Panc1 (cell line): ENCODE results near the gene STUB1. TPM values are rescaled to one million over a fixed set of nuclear protein-coding genes. Genes with fewer than 3 reads are reported as not detected.
A peak's percentile ranks its signal among the peaks of the same experiment; 100 is the strongest.

Experiments used
- ATAC-seq: fragments of 200-7000 bp; cut with Tn5 transposase; 2 replicates; pipeline ENCODE4 v1.9.1; 2020; ENCODE audit warnings: mild to moderate bottlenecking, moderate library complexity
- BruUV-seq: library from RNA; stranded (reverse); fragments of 400-500 nt; replicated peaks from 2 replicates; lab custom pipeline; 2021; lab: Mats Ljungman, UMichigan
- CTCF ChIA-PET: fragments of 300-600 bp; sonication (Branson Sonifier 250); formaldehyde crosslinking; loops from one replicate; lab custom pipeline; 2022; ENCODE audit warnings: antibody characterized with exemption; lab: Charles Lee
- POLR2A ChIA-PET: fragments of 300-600 bp; sonication (Branson Sonifier 250); formaldehyde crosslinking; loops from one replicate; lab custom pipeline; 2022; ENCODE audit warnings: antibody characterized with exemption; lab: Charles Lee
- DNase-seq: peaks from one replicate; pipeline ENCODE4 v3.0.0-alpha.2; 2010; ENCODE audit warnings: low read depth, low spot score
- H3K27ac ChIP-seq: 2 replicates; pipeline ENCODE4 v1.5.1; 2011; ENCODE audit warnings: mild to moderate bottlenecking, low read length, inconsistent platforms
- H3K27me3 ChIP-seq: fragments of 200-500 bp; sonication (Bioruptor generic); 2 replicates; pipeline ENCODE4 v1.6.0; 2014; ENCODE audit warnings: low read length, inconsistent platforms; ENCODE audit not compliant: control insufficient read depth, insufficient read depth
- H3K36me3 ChIP-seq: fragments of 200-500 bp; sonication (Bioruptor generic); 2 replicates; pipeline ENCODE4 v1.5.1; 2014; ENCODE audit warnings: inconsistent platforms, mild to moderate bottlenecking, low read length, moderate library complexity; ENCODE audit not compliant: control insufficient read depth, insufficient read depth
- H3K4me1 ChIP-seq: 2 replicates; pipeline ENCODE4 v1.5.1; 2011; ENCODE audit warnings: inconsistent platforms, mild to moderate bottlenecking, low read length, moderate library complexity; ENCODE audit not compliant: control insufficient read depth, insufficient read depth
- H3K4me3 ChIP-seq, 2 experiments: 2 replicates each; pipeline ENCODE4 v1.5.1; 2011 to 2012; ENCODE audit warnings: low read depth in 2 of 2, low read length in 2 of 2, mild to moderate bottlenecking in 2 of 2, inconsistent platforms in 1 of 2, moderate library complexity in 1 of 2
- H3K9me3 ChIP-seq: fragments of 200-500 bp; sonication (Bioruptor generic); 2 replicates; pipeline ENCODE4 v1.5.1; 2014; ENCODE audit warnings: low read depth, mild to moderate bottlenecking, inconsistent platforms, low read length, moderate library complexity; ENCODE audit not compliant: control insufficient read depth, insufficient read depth
- CTCF ChIP-seq: fragments of 450-650 bp; IDR thresholded peaks from 2 replicates; pipeline ENCODE4 v1.5.1; 2017; ENCODE audit warnings: mild to moderate bottlenecking
- POLR2AphosphoS5 ChIP-seq: IDR thresholded peaks from 2 replicates; pipeline ENCODE4 v1.6.1; 2012; ENCODE audit warnings: mild to moderate bottlenecking, low read depth, low read length, moderate library complexity
- REST ChIP-seq, 2 experiments: IDR thresholded peaks; 2 replicates each; pipeline ENCODE4 v1.6.1; 2011 to 2012; ENCODE audit warnings: low read depth in 2 of 2, control low read depth in 1 of 2, low read length in 1 of 2, mild to moderate bottlenecking in 1 of 2, moderate library complexity in 1 of 2; ENCODE audit not compliant: insufficient read depth in 1 of 2
- SIN3A ChIP-seq: IDR thresholded peaks from 2 replicates; pipeline ENCODE4 v1.6.1; 2012; ENCODE audit warnings: low read depth, mild to moderate bottlenecking, low read length, moderate library complexity, borderline replicate concordance; ENCODE audit not compliant: insufficient read depth
- TCF7L2 ChIP-seq: IDR thresholded peaks from 2 replicates; pipeline ENCODE4 v1.6.1; 2011; ENCODE audit warnings: mild to moderate bottlenecking, low read depth, low read length, inconsistent platforms
- in situ Hi-C: cut with HindIII; loops from 2 replicates; pipeline ENCODE4 v1.10.0; 2016; ENCODE audit warnings: low sequenced_read_pairs, low pct_unique_long_range_greater_than_20kb
- intact Hi-C: fragments of 100-400 bp; cut with micrococcal nuclease; formaldehyde crosslinking; loops from one replicate; pipeline ENCODE4 v1.10.0; 2022; ENCODE audit not compliant: unreplicated experiment
- total RNA-seq: library from RNA; stranded (reverse); gene quantifications from one replicate; pipeline ENCODE4 v1.2.1, GENCODE V29; 2021; ENCODE audit not compliant: unreplicated experiment

STUB1 gene
- total RNA-seq, 1 experiment from 2014 or later, result 217 TPM

- POLR2A ChIA-PET, result interaction anchor here (0.7 kb wide), 1 partner anchor 56 kb away, joined by 10 read pairs; no protein-coding TSS in a partner anchor
- Histone ChIP-seq H3K9me3 (no peaks in the 10 kb centered on the region), H3K4me3 (peak overlapping the region; percentile 64 to 74), H3K36me3 (no peaks in the 10 kb centered on the region), H3K27me3 (no peaks in the 10 kb centered on the region), H3K27ac (peak overlapping the region; percentile 79), H3K4me1 (peaks cover 13% of the 10 kb centered on the region)
- BruUV-seq, result no TSS peak
- DNase-seq (no peak), ATAC-seq (peak; percentile 60)
- CTCF ChIA-PET, result interaction anchor here (0.8 kb wide), 1 partner anchor 329 kb away, joined by 3 read pairs; no protein-coding TSS in a partner anchor
- intact Hi-C loops (no loop called here), in situ Hi-C loops (no loop called here)
- TF ChIP-seq REST (IDR thresholded peaks at IDR 0.05; ENCODE audit: insufficient read depth in 1 of 2, low read depth in 2 of 2, low read length in 1 of 2), result 0 out of 4 replicates have a peak, but pooled peaks of 1 of the 2 experiments have one; percentile 45
- no peak for TF ChIP-seq TCF7L2
- no peak; the same call in none of the 2 replicates for TF ChIP-seq POLR2AphosphoS5
- peak; percentile 76; the same call in 1 of the 2 replicates for TF ChIP-seq SIN3A
- no peak for TF ChIP-seq CTCF
Measured at GRCh38 chr16:728131-728889, 48.1 kb downstream of the STUB1 start.

- Histone ChIP-seq H3K27me3 (no peaks in the 10 kb centered on the region), H3K4me1 (peaks cover 13% of the 10 kb centered on the region), H3K9me3 (no peaks in the 10 kb centered on the region), H3K36me3 (no peaks in the 10 kb centered on the region), H3K4me3 (peak overlapping the region; percentile 64 to 74), H3K27ac (no peak overlapping the region; the same call in 1 of the 2 replicates)
- no peak for ATAC-seq
- DNase-seq, result no peak
- POLR2A ChIA-PET, result no interaction called here
- in situ Hi-C loops, result no loop called here
- intact Hi-C loops, result no loop called here
- TF ChIP-seq POLR2AphosphoS5, result peak; percentile 19
- TF ChIP-seq TCF7L2, result no peak
- TF ChIP-seq CTCF, result no peak; the same call in 1 of the 2 replicates
- no peak for TF ChIP-seq REST (IDR thresholded peaks at IDR 0.05; ENCODE audit: insufficient read depth in 1 of 2, low read depth in 2 of 2, low read length in 1 of 2)
- TF ChIP-seq SIN3A, result no peak
- CTCF ChIA-PET, result no interaction called here
- TSS peak; percentile 84 for BruUV-seq
Measured at GRCh38 chr16:728890-729744, 48.9 kb downstream of the STUB1 start.
